Umbilical cord (tissue), 2 donors: ENCODE measurements around the gene KCNH4. TPM values are rescaled to one million over a fixed set of nuclear protein-coding genes. Genes with fewer than 3 reads are reported as not detected.
A peak's percentile ranks its signal among the peaks of the same experiment; 100 is the strongest.

Source experiments
- DNase-seq: peaks from one replicate; pipeline ENCODE4 v3.0.0-alpha.2; 2015; ENCODE audit warnings: low spot score
- total RNA-seq: library from RNA; depleted of rRNA; stranded (reverse); fragments of >200 nt; gene quantifications from one replicate; pipeline ENCODE4 v1.2.3, GENCODE V29; 2014; ENCODE audit warnings: low replicate concordance; ENCODE audit not compliant: insufficient read depth

Gene KCNH4
- total RNA-seq, 1 donor from 2014 or later, result not detected

- DNase-seq, result no peak
Observed at GRCh38 chr17:42117397-42118125, 63.4 kb downstream of the KCNH4 start.

- peak; percentile 85 for DNase-seq
Observed at GRCh38 chr17:42116705-42117396, 64.1 kb downstream of the KCNH4 start.

GRCh38 chr17:42114118-42114517, 66.8 kb downstream of the KCNH4 start:
- no peak for DNase-seq

- DNase-seq, result no peak
Observed at GRCh38 chr17:42113293-42114069, 67.5 kb downstream of the KCNH4 start.

GRCh38 chr17:42112552-42113176, 68.3 kb downstream of the KCNH4 start, which contains the start of gene DHX58:
Gene DHX58 (minus strand): TSS chr17:42112714. CDS start chr17:42111892, 822 bp downstream.
- DNase-seq, result peak; percentile 92

GRCh38 chr17:42111871-42112551, 68.9 kb downstream of the KCNH4 start:
- DNase-seq, result no peak

GRCh38 chr17:42111265-42111636, 69.7 kb downstream of the KCNH4 start:
- no peak for DNase-seq

GRCh38 chr17:42110301-42111264, 70.4 kb downstream of the KCNH4 start:
- no peak for DNase-seq

- DNase-seq, result no peak
Observed at GRCh38 chr17:42109086-42109485, 71.9 kb downstream of the KCNH4 start.

- DNase-seq, result peak; percentile 46
Observed at GRCh38 chr17:42107597-42108576, 73.1 kb downstream of the KCNH4 start.

- no peak for DNase-seq
Observed at GRCh38 chr17:42107124-42107523, 73.8 kb downstream of the KCNH4 start.

Other genes starting within 250 kb of the KCNH4 start
- gene CNP, start 214.3 kb downstream of the KCNH4 start, total RNA-seq, result 28.6 TPM
- gene DNAJC7, start 163.7 kb downstream of the KCNH4 start, total RNA-seq, result 60.9 TPM
- gene NKIRAS2, start 161.1 kb downstream of the KCNH4 start, total RNA-seq, result 41.2 TPM
- 1.2 TPM for gene C17orf113, start 130.5 kb downstream of the KCNH4 start, total RNA-seq
- gene ZNF385C, start 82.7 kb downstream of the KCNH4 start, total RNA-seq, result 1.2 TPM
- 6.3 TPM for gene DHX58, start 68.4 kb downstream of the KCNH4 start, total RNA-seq
- 9.1 TPM for gene KAT2A, start 59.8 kb downstream of the KCNH4 start, total RNA-seq
- not detected for gene HSPB9, start 58.3 kb downstream of the KCNH4 start, total RNA-seq
- gene RAB5C, start 26.2 kb downstream of the KCNH4 start, total RNA-seq, result 27.7 TPM
- not detected for gene HCRT, start 4.3 kb upstream of the KCNH4 start, total RNA-seq
- 7.5 TPM for gene GHDC, start 13.4 kb upstream of the KCNH4 start, total RNA-seq
- gene STAT5B, start 95.2 kb upstream of the KCNH4 start, total RNA-seq, result 51.8 TPM
- 66.7 TPM for gene STAT5A, start 107.4 kb upstream of the KCNH4 start, total RNA-seq
- gene STAT3, start 207.3 kb upstream of the KCNH4 start, total RNA-seq, result 111 TPM
- gene CAVIN1, start 242.1 kb upstream of the KCNH4 start, total RNA-seq, result 759 TPM